GM10266 (cell line): ENCODE results near the gene TMEM256.

Experiments used
- DNase-seq: peaks from one replicate; pipeline ENCODE4 v3.0.0; 2012; ENCODE audit errors: extremely low spot score
- CTCF ChIP-seq: IDR thresholded peaks from 2 replicates; pipeline ENCODE4 v1.5.1; 2012; ENCODE audit warnings: mild to moderate bottlenecking, low read depth; ENCODE audit not compliant: control insufficient read depth, insufficient read depth; ENCODE audit errors: missing control alignments

The TMEM256 gene

GRCh38 chr17:7391307-7391706, 12.6 kb downstream of the TMEM256 start:
- TF ChIP-seq CTCF: no peak

GRCh38 chr17:7389924-7390910, 13.7 kb downstream of the TMEM256 start:
- no peak for DNase-seq
- no peak for TF ChIP-seq CTCF

More at GRCh38 chr17:7391307-7391706, 12.6 kb downstream of the TMEM256 start:
- no peak for DNase-seq

GRCh38 chr17:7388856-7389255, 15.0 kb downstream of the TMEM256 start:
- no peak for DNase-seq
- TF ChIP-seq CTCF: no peak

- peak; percentile 27 for DNase-seq
- TF ChIP-seq CTCF: no peak
Observed at GRCh38 chr17:7384489-7385081, 19.3 kb downstream of the TMEM256 start.

- peak; percentile 91 for DNase-seq
- TF ChIP-seq CTCF: no peak
Observed at GRCh38 chr17:7383742-7384488, 20.0 kb downstream of the TMEM256 start.

GRCh38 chr17:7383371-7383741, 20.5 kb downstream of the TMEM256 start:
- DNase-seq: peak; percentile 30
- TF ChIP-seq CTCF: no peak
